GM13976 (cell line): Measurements from ENCODE around the gene GPR18.

ENCODE experiments used
- DNase-seq: peaks from one replicate; pipeline ENCODE4 v3.0.0; 2012; ENCODE audit warnings: low spot score
- CTCF ChIP-seq: IDR thresholded peaks from 2 replicates; pipeline ENCODE4 v1.5.1; 2012; ENCODE audit warnings: borderline replicate concordance, mild to moderate bottlenecking; ENCODE audit not compliant: insufficient read depth; ENCODE audit errors: extremely low read depth, missing control alignments, control extremely low read depth
- in situ Hi-C: fragments of 300-500 bp; cut with MboI; formaldehyde crosslinking; loops from one replicate; pipeline ENCODE4 v1.12.0; 2022; ENCODE audit warnings: low sequenced_read_pairs, mixed read lengths, inconsistent platforms; ENCODE audit not compliant: unreplicated experiment

GPR18 gene

DNA sequence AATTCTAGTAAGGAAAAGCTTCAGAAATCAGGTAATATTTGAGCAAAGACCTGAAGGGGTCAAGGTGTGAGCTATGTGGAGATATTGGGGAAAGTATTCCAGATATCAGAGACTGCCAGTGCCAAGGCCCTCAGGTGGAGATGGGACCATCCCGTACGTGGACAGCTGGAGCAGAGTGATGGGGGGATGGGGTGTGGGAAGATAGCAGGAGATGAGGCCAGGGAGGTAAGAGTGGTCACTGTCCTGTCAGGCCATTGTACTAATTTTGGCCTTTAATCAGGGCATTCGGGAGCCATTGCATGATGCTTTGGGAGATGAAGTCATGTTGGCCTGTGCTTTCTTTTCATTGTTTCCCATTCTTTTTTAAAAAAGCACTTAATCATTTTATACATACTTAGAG lies 13.1 kb upstream of the GPR18 start:
- in situ Hi-C loops, result no loop called here
- no peak for DNase-seq
- TF ChIP-seq CTCF, result no peak

- DNase-seq, result no peak
- in situ Hi-C loops, result no loop called here
- TF ChIP-seq CTCF, result no peak
Observed at GRCh38 chr13:99270518-99270917, 12.3 kb upstream of the GPR18 start.

GRCh38 chr13:99269627-99270241 lies 11.6 kb upstream of the GPR18 start:
- peak; percentile 26 for DNase-seq
- in situ Hi-C loops, result loop anchor here (5.0 to 10.0 kb wide), 2 partner anchors 95 to 168 kb away; no protein-coding TSS in a partner anchor
- peak; percentile 75 for TF ChIP-seq CTCF

- in situ Hi-C loops, result loop anchor here (5.0 to 10.0 kb wide), 2 partner anchors 94 to 168 kb away; no protein-coding TSS in a partner anchor
- no peak for DNase-seq
- TF ChIP-seq CTCF, result no peak
Observed at GRCh38 chr13:99268822-99269221, 10.6 kb upstream of the GPR18 start.

DNA sequence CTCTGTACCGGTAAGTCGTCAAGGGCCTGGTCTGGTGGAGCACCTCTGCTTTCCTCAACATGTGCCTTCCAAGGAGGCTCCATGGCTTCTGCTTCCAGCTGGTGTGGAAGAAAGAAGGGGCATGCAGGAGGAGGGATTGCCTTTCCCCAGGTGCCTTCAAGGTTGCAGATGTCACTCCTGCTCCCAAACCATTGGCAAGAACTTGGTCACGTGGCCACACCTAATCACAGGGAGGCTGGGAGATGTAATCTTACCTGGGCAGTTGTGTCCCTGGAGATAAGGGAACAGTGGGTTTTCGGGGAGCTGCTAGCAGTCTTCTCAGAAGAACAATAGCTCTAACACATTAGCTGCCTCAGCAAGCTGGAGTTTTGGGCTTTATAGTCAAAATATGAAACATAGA lies 9.7 kb upstream of the GPR18 start:
- in situ Hi-C loops, result loop anchor here (5.0 to 10.0 kb wide), 2 partner anchors 93 to 169 kb away; no protein-coding TSS in a partner anchor
- TF ChIP-seq CTCF, result no peak
- DNase-seq, result no peak

GRCh38 chr13:99266827-99267226 lies 8.6 kb upstream of the GPR18 start:
- no peak for DNase-seq
- no peak for TF ChIP-seq CTCF
- in situ Hi-C loops, result loop anchor here (5.0 to 10.0 kb wide), 2 partner anchors 92 to 170 kb away; no protein-coding TSS in a partner anchor

- TF ChIP-seq CTCF, result peak; percentile 58
- no peak for DNase-seq
- in situ Hi-C loops, result loop anchor here (5.0 to 10.0 kb wide), 2 partner anchors 91 to 171 kb away; no protein-coding TSS in a partner anchor
Observed at GRCh38 chr13:99265821-99266426, 7.7 kb upstream of the GPR18 start.
